Colonic mucosa (tissue), 4 donors: ENCODE results near the gene EDDM13. TPM values are rescaled to one million over a fixed set of nuclear protein-coding genes. Genes with fewer than 3 reads are reported as not detected.

ENCODE experiments used
- DNase-seq: peaks from one replicate; pipeline ENCODE4 v3.0.0-alpha.2; 2020
- H3K27ac ChIP-seq: fragments of 200-600 bp; one replicate; pipeline ENCODE4 v1.8.0; 2021
- H3K27me3 ChIP-seq: fragments of 200-600 bp; one replicate; pipeline ENCODE4 v1.8.0; 2021
- H3K36me3 ChIP-seq: fragments of 200-600 bp; one replicate; pipeline ENCODE4 v1.8.0; 2021
- H3K4me1 ChIP-seq: fragments of 200-600 bp; one replicate; pipeline ENCODE4 v1.8.0; 2021; ENCODE audit warnings: mild to moderate bottlenecking
- H3K4me3 ChIP-seq: fragments of 200-600 bp; one replicate; pipeline ENCODE4 v1.8.0; 2021
- H3K9ac ChIP-seq, 2 donors: one replicate each; pipeline ENCODE4 v1.7.0; 2013; ENCODE audit warnings: control low read depth in 2 of 2, low read depth in 2 of 2, low read length in 2 of 2
- H3K9me3 ChIP-seq: fragments of 200-600 bp; one replicate; pipeline ENCODE4 v1.8.0; 2021
- intact Hi-C: fragments of 100-400 bp; cut with DNase I; formaldehyde crosslinking; loops from one replicate; pipeline ENCODE4 v1.14.1; 2022
- total RNA-seq, 2 donors: library from RNA; stranded (reverse); fragmentation: NEBNext Ultra II Directional in 1 of 2; extraction: Animal tissue kit (Norgen Biotek cat#: 25700) in 1 of 2; gene quantifications; one replicate each; pipeline ENCODE4 v1.2.1, GENCODE V29; 2021
- TF ChIP-seq, protein P1 (sequence below): fragments of 200-600 bp; IDR thresholded peaks from one replicate; pipeline ENCODE4 v1.8.0; 2022; ENCODE audit warnings: antibody characterized with exemption, mild to moderate bottlenecking
- donor health status: healthy.
- donor health status: DM: no; HTN: no; CAD: no.
- donor health status: DM: no; HTN: no; CAD: no.

Gene EDDM13
- total RNA-seq, 2 donors from 2014 or later = not detected

GRCh38 chr19:56282809-56283208, 10.3 kb downstream of the EDDM13 start:
- DNase-seq = no peak
- no peak overlapping the region for H3K4me3 ChIP-seq
- H3K27me3 ChIP-seq = no peaks in the 10 kb centered on the region
- no peak overlapping the region for H3K27ac ChIP-seq
- intact Hi-C loops = no loop called here
- H3K36me3 ChIP-seq = no peaks in the 10 kb centered on the region
- H3K9ac ChIP-seq = no peak overlapping the region
- H3K9me3 ChIP-seq = no peaks in the 10 kb centered on the region
- TF ChIP-seq, protein P1, sequence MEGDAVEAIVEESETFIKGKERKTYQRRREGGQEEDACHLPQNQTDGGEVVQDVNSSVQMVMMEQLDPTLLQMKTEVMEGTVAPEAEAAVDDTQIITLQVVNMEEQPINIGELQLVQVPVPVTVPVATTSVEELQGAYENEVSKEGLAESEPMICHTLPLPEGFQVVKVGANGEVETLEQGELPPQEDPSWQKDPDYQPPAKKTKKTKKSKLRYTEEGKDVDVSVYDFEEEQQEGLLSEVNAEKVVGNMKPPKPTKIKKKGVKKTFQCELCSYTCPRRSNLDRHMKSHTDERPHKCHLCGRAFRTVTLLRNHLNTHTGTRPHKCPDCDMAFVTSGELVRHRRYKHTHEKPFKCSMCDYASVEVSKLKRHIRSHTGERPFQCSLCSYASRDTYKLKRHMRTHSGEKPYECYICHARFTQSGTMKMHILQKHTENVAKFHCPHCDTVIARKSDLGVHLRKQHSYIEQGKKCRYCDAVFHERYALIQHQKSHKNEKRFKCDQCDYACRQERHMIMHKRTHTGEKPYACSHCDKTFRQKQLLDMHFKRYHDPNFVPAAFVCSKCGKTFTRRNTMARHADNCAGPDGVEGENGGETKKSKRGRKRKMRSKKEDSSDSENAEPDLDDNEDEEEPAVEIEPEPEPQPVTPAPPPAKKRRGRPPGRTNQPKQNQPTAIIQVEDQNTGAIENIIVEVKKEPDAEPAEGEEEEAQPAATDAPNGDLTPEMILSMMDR = no peak
- no peaks in the 10 kb centered on the region for H3K4me1 ChIP-seq

GRCh38 chr19:56284746-56285145, 12.2 kb downstream of the EDDM13 start:
- H3K4me3 ChIP-seq = no peak overlapping the region
- no peaks in the 10 kb centered on the region for H3K9me3 ChIP-seq
- TF ChIP-seq, protein P1 = no peak
- no peaks in the 10 kb centered on the region for H3K27me3 ChIP-seq
- no peak overlapping the region for H3K9ac ChIP-seq
- no peaks in the 10 kb centered on the region for H3K36me3 ChIP-seq
- no peaks in the 10 kb centered on the region for H3K4me1 ChIP-seq
- no peak for DNase-seq
- no peak overlapping the region for H3K27ac ChIP-seq
- intact Hi-C loops = no loop called here

GRCh38 chr19:56290104-56290503, 17.6 kb downstream of the EDDM13 start:
- H3K36me3 ChIP-seq = no peaks in the 10 kb centered on the region
- H3K9me3 ChIP-seq = no peaks in the 10 kb centered on the region
- H3K27me3 ChIP-seq = no peaks in the 10 kb centered on the region
- TF ChIP-seq, protein P1 = no peak
- no peak overlapping the region for H3K9ac ChIP-seq
- intact Hi-C loops = no loop called here
- no peak overlapping the region for H3K27ac ChIP-seq
- DNase-seq = no peak
- no peak overlapping the region for H3K4me3 ChIP-seq
- no peaks in the 10 kb centered on the region for H3K4me1 ChIP-seq

DNA sequence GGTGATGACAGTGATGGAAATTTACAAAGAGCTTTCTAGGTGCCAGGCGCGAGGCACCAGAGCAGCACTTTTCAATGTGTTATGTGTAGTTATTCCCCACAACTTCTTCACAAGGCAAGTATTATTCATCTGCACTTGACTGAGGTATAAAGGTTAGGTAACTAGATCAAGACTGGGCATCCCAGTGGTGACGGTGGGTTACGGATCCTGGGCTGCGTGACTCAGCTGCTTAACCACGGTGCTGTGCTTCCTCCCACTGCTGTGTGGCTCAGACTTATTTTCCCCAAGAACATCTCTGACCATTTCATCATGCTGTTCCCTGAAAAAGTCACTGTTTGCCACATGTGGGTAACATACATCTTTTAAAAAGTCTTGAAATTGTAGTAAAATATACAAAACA, 19.3 kb downstream of the EDDM13 start:
- no peaks in the 10 kb centered on the region for H3K4me1 ChIP-seq
- no peak for DNase-seq
- H3K9ac ChIP-seq = no peak overlapping the region
- no peaks in the 10 kb centered on the region for H3K36me3 ChIP-seq
- no peaks in the 10 kb centered on the region for H3K27me3 ChIP-seq
- H3K4me3 ChIP-seq = no peak overlapping the region
- intact Hi-C loops = no loop called here
- TF ChIP-seq, protein P1 = no peak
- H3K27ac ChIP-seq = no peak overlapping the region
- no peaks in the 10 kb centered on the region for H3K9me3 ChIP-seq

DNA sequence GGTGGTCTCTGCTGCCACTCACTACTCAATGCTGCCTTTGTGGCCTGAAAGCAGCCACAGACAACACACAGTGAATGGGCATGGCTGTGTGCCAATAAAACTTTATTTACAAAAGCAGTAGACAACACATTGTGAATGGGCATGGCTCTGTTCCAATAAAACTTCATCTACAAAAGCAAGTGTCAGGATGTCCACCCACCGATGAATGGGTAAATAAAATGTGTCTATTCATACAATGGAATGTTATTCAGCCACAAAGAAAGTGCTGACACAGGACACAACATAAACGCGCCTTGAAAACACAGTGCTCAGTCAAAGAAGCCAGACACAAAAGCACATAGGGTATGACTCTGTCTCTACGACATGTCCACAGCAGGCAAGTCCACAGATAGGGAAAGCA, 22.0 kb downstream of the EDDM13 start:
- H3K9me3 ChIP-seq = no peaks in the 10 kb centered on the region
- TF ChIP-seq, protein P1 = no peak
- H3K27ac ChIP-seq = no peak overlapping the region
- H3K4me3 ChIP-seq = no peak overlapping the region
- no peaks in the 10 kb centered on the region for H3K4me1 ChIP-seq
- intact Hi-C loops = no loop called here
- H3K9ac ChIP-seq = no peak overlapping the region
- no peak for DNase-seq
- no peaks in the 10 kb centered on the region for H3K36me3 ChIP-seq
- H3K27me3 ChIP-seq = no peaks in the 10 kb centered on the region
